Esophagus mucosa (tissue), 1 donor: ENCODE measurements around the gene GPRC5B. TPM values are rescaled to one million over a fixed set of nuclear protein-coding genes. Genes with fewer than 3 reads are reported as not detected.

Source experiments
- ATAC-seq: fragments of 200-7000 bp; cut with Tn5 transposase; one replicate; pipeline ENCODE4 v1.9.1; 2020
- total RNA-seq: library from RNA; stranded (reverse); gene quantifications from one replicate; pipeline ENCODE4 v1.2.4, GENCODE V29; 2023
- donor health status: DM: yes; HTN: yes; CAD: no.

The GPRC5B gene
- total RNA-seq, 1 donor from 2014 or later, result 3.1 TPM

GRCh38 chr16:19896951-19897350, 12.3 kb upstream of the GPRC5B start:
- no peak for ATAC-seq

GRCh38 chr16:19894586-19894985, 9.9 kb upstream of the GPRC5B start:
- ATAC-seq, result no peak

- ATAC-seq, result no peak
These were observed 8.3 kb upstream of the GPRC5B start for GRCh38 chr16:19892902-19893301.

- no peak for ATAC-seq
These were observed 6.3 kb upstream of the GPRC5B start for GRCh38 chr16:19890901-19891300.

- ATAC-seq, result no peak
These were observed 4.2 kb upstream of the GPRC5B start for GRCh38 chr16:19888834-19889233.

- peak; percentile 67 for ATAC-seq
These were observed 1.7 kb upstream of the GPRC5B start for GRCh38 chr16:19886073-19886941.

GRCh38 chr16:19885451-19886072, 914 bp upstream of the GPRC5B start:
- peak; percentile 15 for ATAC-seq

- no peak for ATAC-seq
These were observed 622 bp downstream of the GPRC5B start for GRCh38 chr16:19883966-19884485.

- ATAC-seq, result no peak
These were observed 1.2 kb downstream of the GPRC5B start for GRCh38 chr16:19883296-19883965.

- ATAC-seq, result no peak
These were observed 2.0 kb downstream of the GPRC5B start for GRCh38 chr16:19882646-19883045.

GRCh38 chr16:19882186-19882585, 2.5 kb downstream of the GPRC5B start:
- no peak for ATAC-seq

GRCh38 chr16:19881783-19882182, 2.9 kb downstream of the GPRC5B start:
- no peak for ATAC-seq

- ATAC-seq, result no peak
These were observed 3.6 kb downstream of the GPRC5B start for GRCh38 chr16:19881028-19881427.

GRCh38 chr16:19879241-19879792, 5.3 kb downstream of the GPRC5B start:
- peak; percentile 82 for ATAC-seq

- ATAC-seq, result no peak
These were observed 5.9 kb downstream of the GPRC5B start for GRCh38 chr16:19878757-19879156.

GRCh38 chr16:19876501-19877059, 8.1 kb downstream of the GPRC5B start:
- no peak for ATAC-seq

GRCh38 chr16:19875900-19876299, 8.7 kb downstream of the GPRC5B start:
- ATAC-seq, result no peak

GRCh38 chr16:19874851-19875546, 9.6 kb downstream of the GPRC5B start:
- ATAC-seq, result no peak

- no peak for ATAC-seq
These were observed 10.6 kb downstream of the GPRC5B start for GRCh38 chr16:19874026-19874425.

- no peak for ATAC-seq
These were observed 11.7 kb downstream of the GPRC5B start for GRCh38 chr16:19872935-19873334.

- ATAC-seq, result no peak
These were observed 12.3 kb downstream of the GPRC5B start for GRCh38 chr16:19872179-19872863.
